IMR-90 (cell line): Measurements from ENCODE around the gene PLA2G4F. TPM values are rescaled to one million over a fixed set of nuclear protein-coding genes. Genes with fewer than 3 reads are reported as not detected.

Source experiments
- ATAC-seq: fragments of 200-7000 bp; cut with Tn5 transposase; 2 replicates; pipeline ENCODE4 v1.9.1; 2020; ENCODE audit warnings: low read depth, mild to moderate bottlenecking, moderate library complexity
- BruUV-seq: library from RNA; stranded (reverse); fragments of 400-500 nt; replicated peaks from 2 replicates; lab custom pipeline; 2021; lab: Mats Ljungman, UMichigan
- CTCF ChIA-PET: fragments of 300-600 bp; formaldehyde crosslinking; extraction: SDS; loops from one replicate; lab custom pipeline; 2021; ENCODE audit warnings: antibody characterized with exemption; lab: Yijun Ruan, JAX
- POLR2A ChIA-PET: fragments of 300-600 bp; sonication (Branson Sonifier 250); formaldehyde crosslinking; loops from one replicate; lab custom pipeline; 2022; ENCODE audit warnings: antibody characterized with exemption; ENCODE audit not compliant: unreplicated experiment; lab: Charles Lee
- DNase-seq: peaks from one replicate; pipeline ENCODE4 v3.0.0; 2013
- H2AFZ ChIP-seq: replicated peaks from 2 replicates; pipeline ENCODE3; 2013; ENCODE audit warnings: low read length, mild to moderate bottlenecking; ENCODE audit not compliant: poor library complexity
- H2AK5ac ChIP-seq: 2 replicates; pipeline ENCODE4 v1.6.1; 2013; ENCODE audit warnings: low read depth, low read length, inconsistent platforms
- H2AK9ac ChIP-seq: replicated peaks from 2 replicates; pipeline ENCODE3; 2013; ENCODE audit warnings: mild to moderate bottlenecking, low read depth, low read length, moderate library complexity; ENCODE audit not compliant: poor library complexity
- H2BK120ac ChIP-seq: 2 replicates; pipeline ENCODE4 v1.6.1; 2013; ENCODE audit warnings: low read depth, low read length, inconsistent platforms
- H2BK15ac ChIP-seq: 3 replicates; pipeline ENCODE4 v1.6.1; 2013; ENCODE audit warnings: low read depth, low read length, inconsistent platforms
- H2BK20ac ChIP-seq: 2 replicates; pipeline ENCODE4 v1.6.1; 2013; ENCODE audit warnings: low read depth, mild to moderate bottlenecking, inconsistent platforms, low read length, moderate library complexity
- H2BK5ac ChIP-seq: 2 replicates; pipeline ENCODE4 v1.6.1; 2013; ENCODE audit warnings: mild to moderate bottlenecking, low read depth, low read length, inconsistent platforms; ENCODE audit not compliant: poor library complexity, severe bottlenecking
- H3K14ac ChIP-seq: replicated peaks from 2 replicates; pipeline ENCODE4 v1.6.1; 2013; ENCODE audit warnings: low read depth, low read length, inconsistent platforms
- H3K18ac ChIP-seq: 2 replicates; pipeline ENCODE4 v1.6.1; 2013; ENCODE audit warnings: low read depth, low read length, control low read depth
- H3K23ac ChIP-seq: 2 replicates; pipeline ENCODE4 v1.6.1; 2013; ENCODE audit warnings: low read depth, low read length, inconsistent platforms
- H3K27ac ChIP-seq: 2 replicates; pipeline ENCODE4 v1.5.1; 2013; ENCODE audit warnings: mild to moderate bottlenecking, control low read depth, low read length; ENCODE audit not compliant: insufficient read depth
- H3K27me3 ChIP-seq: 2 replicates; pipeline ENCODE4 v1.6.1; 2013; ENCODE audit warnings: low read length; ENCODE audit not compliant: control insufficient read depth, insufficient read depth
- H3K36me3 ChIP-seq: 2 replicates; pipeline ENCODE4 v1.6.1; 2013; ENCODE audit warnings: low read length, mixed read lengths; ENCODE audit not compliant: control insufficient read depth, insufficient read depth
- H3K4ac ChIP-seq: 2 replicates; pipeline ENCODE4 v1.6.1; 2013; ENCODE audit warnings: low read depth, low read length, inconsistent platforms
- H3K4me1 ChIP-seq: 2 replicates; pipeline ENCODE4 v1.6.1; 2013; ENCODE audit warnings: low read length, mixed read lengths; ENCODE audit not compliant: control insufficient read depth, insufficient read depth
- H3K4me2 ChIP-seq: 2 replicates; pipeline ENCODE4 v1.6.1; 2013; ENCODE audit warnings: low read depth, mild to moderate bottlenecking, control low read depth, low read length, moderate library complexity
- H3K4me3 ChIP-seq: 2 replicates; pipeline ENCODE4 v1.5.1; 2013; ENCODE audit warnings: low read depth, mild to moderate bottlenecking, control low read depth, low read length, moderate library complexity; ENCODE audit not compliant: insufficient read depth
- H3K56ac ChIP-seq: 2 replicates; pipeline ENCODE4 v1.6.1; 2013; ENCODE audit warnings: low read length, inconsistent platforms; ENCODE audit not compliant: insufficient read depth; ENCODE audit errors: extremely low read depth
- H3K79me1 ChIP-seq, 2 experiments: 2 replicates each; pipeline ENCODE4 v1.6.1; 2013; ENCODE audit warnings: low read length in 2 of 2, inconsistent platforms in 1 of 2, low read depth in 1 of 2
- H3K9ac ChIP-seq: 2 replicates; pipeline ENCODE4 v1.6.1; 2013; ENCODE audit warnings: low read depth, low read length, control low read depth
- H3K9me1 ChIP-seq: 2 replicates; pipeline ENCODE4 v1.6.1; 2013; ENCODE audit warnings: low read length, inconsistent platforms; ENCODE audit not compliant: insufficient read depth
- H3K9me3 ChIP-seq: 2 replicates; pipeline ENCODE4 v1.6.1; 2013; ENCODE audit warnings: low read length; ENCODE audit not compliant: control insufficient read depth, insufficient read depth
- H4K20me1 ChIP-seq: 2 replicates; pipeline ENCODE4 v1.6.1; 2013; ENCODE audit warnings: low read length, inconsistent platforms; ENCODE audit not compliant: insufficient read depth
- H4K5ac ChIP-seq: 2 replicates; pipeline ENCODE4 v1.6.1; 2013; ENCODE audit warnings: mild to moderate bottlenecking, low read depth, low read length, control low read depth
- H4K8ac ChIP-seq, 2 experiments: 2 replicates each; pipeline ENCODE4 v1.6.1; 2013; ENCODE audit warnings: low read depth in 2 of 2, low read length in 2 of 2, control low read depth in 1 of 2, inconsistent platforms in 1 of 2
- H4K91ac ChIP-seq: 2 replicates; pipeline ENCODE4 v1.6.1; 2013; ENCODE audit warnings: low read depth, low read length, inconsistent platforms; ENCODE audit not compliant: insufficient read depth
- BHLHE40 ChIP-seq: fragments of 150-350 bp; IDR thresholded peaks from 2 replicates; pipeline ENCODE4 v1.6.1; 2016; ENCODE audit warnings: mild to moderate bottlenecking, low read depth, low read length
- CEBPB ChIP-seq: IDR thresholded peaks from 2 replicates; pipeline ENCODE4 v1.6.1; 2012; ENCODE audit warnings: low read depth, low read length, improper control_type of control experiment
- CHD1 ChIP-seq: IDR thresholded peaks from 2 replicates; pipeline ENCODE4 v1.6.1; 2012; ENCODE audit warnings: low read depth, low read length, improper control_type of control experiment
- CTCF ChIP-seq: conservative IDR thresholded peaks from 2 replicates; pipeline ENCODE4 v1.5.1; 2012; ENCODE audit warnings: mild to moderate bottlenecking, low read depth, low read length, improper control_type of control experiment
- ELK1 ChIP-seq: fragments of 150-350 bp; IDR thresholded peaks from 2 replicates; pipeline ENCODE4 v1.6.1; 2016; ENCODE audit warnings: low read depth, mild to moderate bottlenecking, low read length, moderate library complexity, borderline replicate concordance
- FOS ChIP-seq: fragments of 150-350 bp; IDR thresholded peaks from 2 replicates; pipeline ENCODE4 v1.6.1; 2016; ENCODE audit warnings: low read depth, low read length
- MAFK ChIP-seq: IDR thresholded peaks from 2 replicates; pipeline ENCODE4 v1.6.1; 2012; ENCODE audit warnings: low read depth, low read length, improper control_type of control experiment
- MAZ ChIP-seq: IDR thresholded peaks from 2 replicates; pipeline ENCODE4 v1.6.1; 2012; ENCODE audit warnings: low read depth, mild to moderate bottlenecking, low read length, improper control_type of control experiment, moderate library complexity, borderline replicate concordance
- MXI1 ChIP-seq: IDR thresholded peaks from 2 replicates; pipeline ENCODE4 v1.6.1; 2012; ENCODE audit warnings: low read depth, mild to moderate bottlenecking, low read length, moderate library complexity, borderline replicate concordance
- NFE2L2 ChIP-seq: fragments of 150-350 bp; IDR thresholded peaks from 2 replicates; pipeline ENCODE4 v1.6.1; 2016; ENCODE audit warnings: low read depth, mild to moderate bottlenecking, low read length
- POLR2A ChIP-seq: IDR thresholded peaks from 2 replicates; pipeline ENCODE4 v1.6.1; 2012; ENCODE audit warnings: mild to moderate bottlenecking, low read depth, low read length
- RAD21 ChIP-seq: IDR thresholded peaks from 2 replicates; pipeline ENCODE4 v1.6.1; 2012; ENCODE audit warnings: low read length, improper control_type of control experiment
- RCOR1 ChIP-seq: IDR thresholded peaks from 2 replicates; pipeline ENCODE4 v1.6.1; 2012; ENCODE audit warnings: mild to moderate bottlenecking, low read length, improper control_type of control experiment; ENCODE audit not compliant: insufficient replicate concordance
- RFX5 ChIP-seq: IDR thresholded peaks from 2 replicates; pipeline ENCODE4 v1.8.0; 2012; ENCODE audit warnings: low read depth, mild to moderate bottlenecking, low read length, moderate library complexity
- SMC3 ChIP-seq: fragments of 150-350 bp; IDR thresholded peaks from 2 replicates; pipeline ENCODE4 v1.6.1; 2016; ENCODE audit warnings: low read depth, mild to moderate bottlenecking, antibody characterized with exemption, low read length, moderate library complexity
- USF2 ChIP-seq: fragments of 150-350 bp; IDR thresholded peaks from 2 replicates; pipeline ENCODE4 v1.6.1; 2017; ENCODE audit warnings: mild to moderate bottlenecking, antibody characterized with exemption, low read length, low read depth
- WGBS, 2 experiments: methylation state at CpG; one replicate each; pipeline versions ENCODE4 v1.1.5 to v1.1.7; 2013; ENCODE audit warnings: missing lambda C conversion rate in 2 of 2; ENCODE audit not compliant: insufficient read length in 1 of 2; ENCODE audit errors: extremely low coverage in 2 of 2; 5-methylcytosine and 5-hydroxymethylcytosine counted together
- dilution Hi-C: fragments of 300-500 bp; cut with HindIII; formaldehyde crosslinking; loops from one replicate; pipeline ENCODE4 v1.14.3; 2018; ENCODE audit warnings: low sequenced_read_pairs; ENCODE audit not compliant: unreplicated experiment
- in situ Hi-C: fragments of 300-500 bp; cut with MboI; formaldehyde crosslinking; loops from 3 replicates; pipeline ENCODE4 v1.14.3; 2019; ENCODE audit warnings: low sequenced_read_pairs, inconsistent platforms, mixed read lengths
- intact Hi-C: fragments of 100-400 bp; cut with micrococcal nuclease; formaldehyde crosslinking; loops from 2 replicates; pipeline ENCODE4 v1.10.0; 2022
- polyA plus RNA-seq, 3 experiments: library from polyadenylated mRNA; depleted of rRNA; stranded (reverse); fragments of >200 nt; gene quantifications; 2 replicates each; pipeline ENCODE4 v1.2.3, GENCODE V29; 2012; ENCODE audit warnings: low replicate concordance in 1 of 3
- total RNA-seq: library from RNA; depleted of rRNA; stranded (reverse); fragments of >200 nt; gene quantifications from 2 replicates; pipeline ENCODE4 v1.2.3, GENCODE V29; 2012

The PLA2G4F gene
- total and polyA plus RNA-seq, 2 of the 4 experiments (the other 2 are of a cell fraction), result not detected

GRCh38 chr15:42163947-42164550 is 7.6 kb upstream of the PLA2G4F start:
- DNase-seq (no peak), ATAC-seq (no peak)
- Histone ChIP-seq H4K20me1 (no peaks in the 10 kb centered on the region; the same call in 1 of the 2 replicates), H4K5ac (no peak overlapping the region), H3K23ac (no peak overlapping the region), H2BK20ac (no peak overlapping the region), H2AK5ac (no peak overlapping the region), H3K9me1 (peaks cover 12% of the 10 kb centered on the region), H2BK15ac (no peak overlapping the region), H3K9me3 (no peaks in the 10 kb centered on the region), H3K36me3 (peaks cover 82% of the 10 kb centered on the region), H3K14ac (no peak overlapping the region), H4K8ac (no peak overlapping the region), H3K4me1 (no peaks in the 10 kb centered on the region; the same call in 1 of the 2 replicates), H3K4me2 (no peak overlapping the region), H3K27ac (no peak overlapping the region), H3K4me3 (no peak overlapping the region), H3K27me3 (no peaks in the 10 kb centered on the region), H3K56ac (no peak overlapping the region), H3K9ac (no peak overlapping the region), H2AFZ (no peak overlapping the region), H4K91ac (no peak overlapping the region), H3K79me1 (peaks cover 0 to 6% of the 10 kb centered on the region in 2 experiments; a peak in 1 of 4 replicates), H3K4ac (no peak overlapping the region), H2BK5ac (no peak overlapping the region), H2AK9ac (no peak overlapping the region), H2BK120ac (no peak overlapping the region), H3K18ac (no peak overlapping the region)
- intact Hi-C loops (no loop called here), dilution Hi-C loops (no loop called here), in situ Hi-C loops (no loop called here)
- TF ChIP-seq RCOR1, result no peak
- no peak for TF ChIP-seq MAFK
- no peak for TF ChIP-seq SMC3
- TF ChIP-seq FOS, result no peak
- no peak for TF ChIP-seq CHD1
- no peak for TF ChIP-seq RAD21
- TF ChIP-seq BHLHE40, result no peak
- TF ChIP-seq MXI1, result no peak
- no peak for TF ChIP-seq NFE2L2
- TF ChIP-seq POLR2A, result no peak
- TF ChIP-seq CTCF, result no peak
- TF ChIP-seq CEBPB, result no peak
- no peak for TF ChIP-seq USF2
- no peak for TF ChIP-seq ELK1
- TF ChIP-seq MAZ, result no peak
- no peak for TF ChIP-seq RFX5
- BruUV-seq, result no TSS peak
- WGBS, 2 experiments, result 100% methylated on average over 1 of the region's 4 CpGs; no CpG with 5 or more reads in 1 of the 2 experiments
- ChIA-PET POLR2A (interaction anchor here (0.6 kb wide), 1 partner anchor 10 kb away, joined by 4 read pairs; no protein-coding TSS in a partner anchor), CTCF (no interaction called here)
